Esophagus squamous epithelium (tissue), 4 donors: ENCODE data around the gene NRAS.

ENCODE experiments used
- POLR2A ChIP-seq, 4 donors: fragments of 450-650 bp; IDR thresholded peaks; one replicate each; pipeline ENCODE4 v1.6.1; 2017; ENCODE audit warnings: antibody characterized with exemption in 4 of 4, mild to moderate bottlenecking in 4 of 4, moderate library complexity in 3 of 4
- TF ChIP-seq, protein P1 (sequence below), 6 experiments: fragments of 450-650 bp in 4 of 6; fragments of 200-600 bp in 2 of 6; sonication (generic) in 2 of 6; IDR thresholded peaks; one replicate each; pipeline ENCODE4 v1.5.1; 2016 to 2019; ENCODE audit warnings: antibody characterized with exemption in 6 of 6, mild to moderate bottlenecking in 4 of 6, moderate library complexity in 4 of 6

DNA sequence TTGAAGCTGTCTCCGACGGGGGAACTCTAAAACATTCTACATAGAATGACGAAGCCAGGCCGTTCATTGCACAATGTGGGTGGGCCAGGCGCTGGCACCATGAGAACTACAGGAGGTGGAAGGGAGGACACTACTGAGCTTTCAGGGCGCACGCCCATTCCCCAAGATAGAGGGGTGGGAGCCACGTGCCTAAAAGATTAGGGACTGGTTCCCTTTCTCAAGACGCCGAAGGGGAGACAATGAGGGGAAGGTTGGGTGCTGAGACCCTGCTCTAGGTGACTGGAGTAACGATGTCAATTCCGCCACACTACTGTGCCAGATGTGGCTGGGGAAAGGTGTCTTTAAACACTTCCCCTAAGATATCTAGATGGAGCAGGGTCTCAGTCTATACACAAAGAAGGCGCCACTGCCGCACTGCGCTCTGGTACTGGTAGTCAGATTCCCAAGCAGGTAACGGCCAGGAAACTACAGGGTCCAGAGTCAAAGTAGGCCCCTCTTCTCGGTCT, 40.4 kb upstream of the NRAS start:
- TF ChIP-seq, protein P1, sequence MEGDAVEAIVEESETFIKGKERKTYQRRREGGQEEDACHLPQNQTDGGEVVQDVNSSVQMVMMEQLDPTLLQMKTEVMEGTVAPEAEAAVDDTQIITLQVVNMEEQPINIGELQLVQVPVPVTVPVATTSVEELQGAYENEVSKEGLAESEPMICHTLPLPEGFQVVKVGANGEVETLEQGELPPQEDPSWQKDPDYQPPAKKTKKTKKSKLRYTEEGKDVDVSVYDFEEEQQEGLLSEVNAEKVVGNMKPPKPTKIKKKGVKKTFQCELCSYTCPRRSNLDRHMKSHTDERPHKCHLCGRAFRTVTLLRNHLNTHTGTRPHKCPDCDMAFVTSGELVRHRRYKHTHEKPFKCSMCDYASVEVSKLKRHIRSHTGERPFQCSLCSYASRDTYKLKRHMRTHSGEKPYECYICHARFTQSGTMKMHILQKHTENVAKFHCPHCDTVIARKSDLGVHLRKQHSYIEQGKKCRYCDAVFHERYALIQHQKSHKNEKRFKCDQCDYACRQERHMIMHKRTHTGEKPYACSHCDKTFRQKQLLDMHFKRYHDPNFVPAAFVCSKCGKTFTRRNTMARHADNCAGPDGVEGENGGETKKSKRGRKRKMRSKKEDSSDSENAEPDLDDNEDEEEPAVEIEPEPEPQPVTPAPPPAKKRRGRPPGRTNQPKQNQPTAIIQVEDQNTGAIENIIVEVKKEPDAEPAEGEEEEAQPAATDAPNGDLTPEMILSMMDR (IDR thresholded peaks at IDR 0.05) = no peak
- no peak for TF ChIP-seq POLR2A (IDR thresholded peaks at IDR 0.05)
